ENCODE data around the gene PITX3. TPM values are rescaled to one million over a fixed set of nuclear protein-coding genes. Genes with fewer than 3 reads are reported as not detected.
"Not testable (repeated sequence)": the region's sequence is repeated elsewhere in the genome, so short reads cannot be mapped to it uniquely, and the experiment has no call there.

Gene PITX3
- total RNA-seq, 1 experiment from 2014 or later = 1.9 TPM

DNA sequence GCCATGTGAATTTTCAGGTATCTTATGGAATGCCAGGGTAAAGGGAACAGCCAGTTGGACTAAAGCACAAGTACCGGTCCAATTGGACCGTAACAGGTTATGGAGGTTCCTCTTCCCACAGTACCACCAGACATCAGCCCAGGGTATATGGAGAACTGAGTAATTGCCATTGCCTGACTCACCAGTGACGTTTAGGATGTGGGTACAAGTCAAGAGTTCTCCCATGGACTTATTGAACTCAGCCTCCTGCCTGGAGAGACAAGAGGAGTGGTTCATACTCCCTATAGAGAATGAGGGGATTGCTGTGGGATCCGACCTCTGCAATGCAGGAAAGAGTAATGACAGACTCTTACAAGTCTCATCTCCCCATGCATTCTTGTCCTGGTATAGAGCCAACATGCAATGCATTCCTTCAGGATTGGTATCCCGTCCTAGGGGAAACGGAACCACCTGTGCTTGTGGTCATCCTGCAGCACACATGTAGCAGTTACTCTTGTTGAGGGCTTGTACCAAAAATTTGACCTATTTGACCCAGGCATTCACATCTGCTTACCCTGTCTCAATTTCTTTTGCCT, 45.9 kb downstream of the PITX3 start:
- no peak for ATAC-seq
- intact Hi-C loops (cut with micrococcal nuclease) = no loop called here

DNA sequence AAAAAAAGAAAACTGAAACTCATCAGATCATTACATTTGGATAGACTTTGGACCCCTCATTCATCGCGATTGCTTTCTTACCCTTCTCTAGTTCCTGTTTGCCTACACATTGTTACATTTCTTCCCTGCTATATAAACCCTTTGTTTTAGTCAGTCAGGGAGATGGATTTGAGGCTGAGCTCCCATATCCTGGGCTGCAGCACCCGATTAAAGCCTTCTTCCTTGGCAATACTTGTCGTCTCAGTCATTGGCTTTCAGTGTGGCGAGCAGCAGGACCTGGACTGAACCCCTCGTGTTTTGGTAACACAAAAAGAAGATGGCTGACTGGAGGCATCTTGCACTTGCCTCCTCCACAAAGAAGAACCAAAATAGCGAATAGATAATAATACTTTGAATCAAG, 49.4 kb downstream of the PITX3 start:
- Histone ChIP-seq H2AFZ (ENCODE audit: low read depth, low read length, poor library complexity, severe bottlenecking) (no peak overlapping the region), H3K9ac (ENCODE audit: low read length) (no peak overlapping the region), H3K9me2 (ENCODE audit: insufficient read depth) (no peaks in the 10 kb centered on the region), H4K20me1 (ENCODE audit: insufficient read depth) (no peaks in the 10 kb centered on the region), H3K27me3 (ENCODE audit: insufficient read depth, low read length) (no peaks in the 10 kb centered on the region), H3K4me2 (ENCODE audit: low read length) (no peak overlapping the region), H3K27ac (ENCODE audit: low read depth, low read length) (no peak overlapping the region), H3K4me3 (replicated peaks in 1 of 2; ENCODE audit: low read depth in 1 of 2, low read length in 2 of 2) (no peak overlapping the region), H3K9me3 (ENCODE audit: control insufficient read depth in 1 of 2, insufficient read depth in 1 of 2, low read depth in 1 of 2, low read length in 2 of 2) (peaks cover 9 to 17% of the 10 kb centered on the region in 2 experiments; a peak in 2 of 4 replicates), H3K36me3 (ENCODE audit: control insufficient read depth in 1 of 2, insufficient read depth in 2 of 2, low read length in 2 of 2) (peaks cover 0 to 5% of the 10 kb centered on the region in 2 experiments; a peak in 1 of 4 replicates), H3K79me2 (ENCODE audit: insufficient read depth, low read length) (no peaks in the 10 kb centered on the region), H3K4me1 (ENCODE audit: control insufficient read depth in 1 of 2, insufficient read depth in 2 of 2, low read length in 2 of 2) (no peaks in the 10 kb centered on the region)
- intact Hi-C loops (cut with micrococcal nuclease) = no loop called here
- no TSS peak for BruUV-seq (replicated peaks)
- CTCF ChIA-PET = no interaction called here
- TF ChIP-seq CBX3 (IDR thresholded peaks at IDR 0.05; ENCODE audit: low read depth) = peak; percentile 50; the same call in 1 of the 2 replicates
- no peak for TF ChIP-seq POLR2A (IDR thresholded peaks at IDR 0.05; ENCODE audit: borderline replicate concordance, extremely low read depth, insufficient read depth, insufficient read length)
- ATAC-seq (no peak), DNase-seq (ENCODE audit: low read depth, low spot score) (no peak)
- POLR2A ChIA-PET = no interaction called here
- RAD21 ChIA-PET (ENCODE audit: low non-redundant PET in 1 of 2, low total read pairs in 2 of 2, uncharacterized antibody in 2 of 2, unreplicated experiment in 2 of 2) = no interaction called here

More for the DNA sequence above, 45.9 kb downstream of the PITX3 start:
- no peaks in the 10 kb centered on the region for H4K20me1 ChIP-seq (ENCODE audit: insufficient read depth)
- H3K36me3 ChIP-seq (ENCODE audit: control insufficient read depth in 1 of 2, insufficient read depth in 2 of 2, low read length in 2 of 2) = peaks cover 0 to 5% of the 10 kb centered on the region in 2 experiments; a peak in 1 of 4 replicates
- DNase-seq (ENCODE audit: low read depth, low spot score) = no peak
- H3K27ac ChIP-seq (ENCODE audit: low read depth, low read length) = no peak overlapping the region
- BruUV-seq (replicated peaks) = no TSS peak
- H3K27me3 ChIP-seq (ENCODE audit: insufficient read depth, low read length) = no peaks in the 10 kb centered on the region
- H3K9ac ChIP-seq (ENCODE audit: low read length) = no peak overlapping the region
- peaks cover 10 to 15% of the 10 kb centered on the region in 2 experiments; a peak in 3 of 4 replicates for H3K4me1 ChIP-seq (ENCODE audit: control insufficient read depth in 1 of 2, insufficient read depth in 2 of 2, low read length in 2 of 2)
- TF ChIP-seq SRF (IDR thresholded peaks at IDR 0.05; ENCODE audit: low read depth) (no peak), RAD21 (IDR thresholded peaks at IDR 0.05; ENCODE audit: low read depth) (no peak), CEBPB (IDR thresholded peaks at IDR 0.05; ENCODE audit: low read depth) (no peak), ZNF274 (IDR thresholded peaks at IDR 0.05; ENCODE audit: low read depth, low read length) (no peak)
- TF ChIP-seq, protein P1, sequence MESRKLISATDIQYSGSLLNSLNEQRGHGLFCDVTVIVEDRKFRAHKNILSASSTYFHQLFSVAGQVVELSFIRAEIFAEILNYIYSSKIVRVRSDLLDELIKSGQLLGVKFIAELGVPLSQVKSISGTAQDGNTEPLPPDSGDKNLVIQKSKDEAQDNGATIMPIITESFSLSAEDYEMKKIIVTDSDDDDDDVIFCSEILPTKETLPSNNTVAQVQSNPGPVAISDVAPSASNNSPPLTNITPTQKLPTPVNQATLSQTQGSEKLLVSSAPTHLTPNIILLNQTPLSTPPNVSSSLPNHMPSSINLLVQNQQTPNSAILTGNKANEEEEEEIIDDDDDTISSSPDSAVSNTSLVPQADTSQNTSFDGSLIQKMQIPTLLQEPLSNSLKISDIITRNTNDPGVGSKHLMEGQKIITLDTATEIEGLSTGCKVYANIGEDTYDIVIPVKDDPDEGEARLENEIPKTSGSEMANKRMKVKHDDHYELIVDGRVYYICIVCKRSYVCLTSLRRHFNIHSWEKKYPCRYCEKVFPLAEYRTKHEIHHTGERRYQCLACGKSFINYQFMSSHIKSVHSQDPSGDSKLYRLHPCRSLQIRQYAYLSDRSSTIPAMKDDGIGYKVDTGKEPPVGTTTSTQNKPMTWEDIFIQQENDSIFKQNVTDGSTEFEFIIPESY (IDR thresholded peaks at IDR 0.05; ENCODE audit: extremely low read depth, insufficient replicate concordance, low read length) = no peak
- no peak overlapping the region for H3K4me3 ChIP-seq (replicated peaks in 1 of 2; ENCODE audit: low read depth in 1 of 2, low read length in 2 of 2)
- H3K9me3 ChIP-seq (ENCODE audit: control insufficient read depth in 1 of 2, insufficient read depth in 1 of 2, low read depth in 1 of 2, low read length in 2 of 2) = peaks cover 9 to 17% of the 10 kb centered on the region in 2 experiments; a peak in 2 of 4 replicates
- no peaks in the 10 kb centered on the region for H3K9me2 ChIP-seq (ENCODE audit: insufficient read depth)
- no peaks in the 10 kb centered on the region for H3K79me2 ChIP-seq (ENCODE audit: insufficient read depth, low read length)
- H2AFZ ChIP-seq (ENCODE audit: low read depth, low read length, poor library complexity, severe bottlenecking) = no peak overlapping the region
- CTCF ChIA-PET = no interaction called here
- RAD21 ChIA-PET (ENCODE audit: low non-redundant PET in 1 of 2, low total read pairs in 2 of 2, uncharacterized antibody in 2 of 2, unreplicated experiment in 2 of 2) = no interaction called here
- H3K4me2 ChIP-seq (ENCODE audit: low read length) = no peak overlapping the region
- POLR2A ChIA-PET = no interaction called here

DNA sequence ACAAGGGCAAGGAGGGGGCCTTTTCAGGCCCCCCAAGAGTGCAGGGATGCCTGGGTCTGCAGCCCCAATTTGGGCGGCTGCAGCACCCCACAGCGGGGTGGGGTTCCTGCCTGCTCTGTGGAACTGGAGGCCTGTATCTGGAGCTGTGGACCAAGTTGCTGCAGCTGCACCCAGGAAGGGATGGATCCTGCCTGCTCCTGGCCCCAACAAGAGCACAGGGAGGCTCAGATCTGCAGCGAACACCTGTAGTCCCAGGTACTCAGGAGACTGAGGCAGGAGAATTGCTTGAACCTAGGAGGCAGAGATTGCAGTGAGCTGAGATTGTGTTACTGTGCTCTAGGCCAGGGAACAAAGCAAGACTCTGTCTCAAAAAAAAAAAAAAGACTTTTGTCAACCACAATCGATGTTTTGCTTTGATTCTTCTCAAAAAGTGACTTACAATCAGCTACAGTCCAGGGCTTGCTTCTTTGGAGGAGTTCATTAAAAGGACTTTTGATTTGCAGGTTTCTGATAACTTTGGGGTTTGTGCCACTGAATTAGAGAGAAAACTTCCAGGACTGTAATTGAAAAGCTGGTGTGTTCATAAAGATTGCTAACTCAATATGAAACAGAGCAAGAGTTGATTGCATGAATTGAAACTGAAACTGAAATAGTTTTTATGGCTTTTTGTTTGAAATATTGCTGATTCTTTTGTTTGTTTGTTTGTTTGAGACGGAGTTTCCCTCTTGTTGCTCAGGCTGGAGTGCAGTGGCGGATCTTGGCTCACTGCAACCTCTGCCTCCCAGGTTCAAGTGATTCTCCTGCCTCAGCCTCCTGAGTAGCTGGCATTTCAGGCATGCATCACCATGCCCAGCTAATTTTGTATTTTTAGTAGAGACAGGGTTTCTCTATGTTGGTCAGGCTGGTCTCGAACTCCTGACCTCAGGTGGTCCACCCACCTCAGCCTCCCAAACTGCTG, 52.1 kb downstream of the PITX3 start:
- peaks cover 25 to 37% of the 10 kb centered on the region in 2 experiments; a peak in 3 of 4 replicates for H3K9me3 ChIP-seq (ENCODE audit: control insufficient read depth in 1 of 2, insufficient read depth in 1 of 2, low read depth in 1 of 2, low read length in 2 of 2)
- H3K9ac ChIP-seq (ENCODE audit: low read length); H3K9me2 ChIP-seq (ENCODE audit: insufficient read depth); BruUV-seq (replicated peaks); intact Hi-C loops (cut with micrococcal nuclease); H4K20me1 ChIP-seq (ENCODE audit: insufficient read depth); H3K27me3 ChIP-seq (ENCODE audit: insufficient read depth, low read length); ATAC-seq; H3K4me1 ChIP-seq (ENCODE audit: control insufficient read depth in 1 of 2, insufficient read depth in 2 of 2, low read length in 2 of 2); DNase-seq (ENCODE audit: low read depth, low spot score); H3K27ac ChIP-seq (ENCODE audit: low read depth, low read length); H3K4me2 ChIP-seq (ENCODE audit: low read length); H3K4me3 ChIP-seq (replicated peaks in 1 of 2; ENCODE audit: low read depth in 1 of 2, low read length in 2 of 2); H2AFZ ChIP-seq (ENCODE audit: low read depth, low read length, poor library complexity, severe bottlenecking); H3K36me3 ChIP-seq (ENCODE audit: control insufficient read depth in 1 of 2, insufficient read depth in 2 of 2, low read length in 2 of 2); RAD21 ChIA-PET (ENCODE audit: low non-redundant PET in 1 of 2, low total read pairs in 2 of 2, uncharacterized antibody in 2 of 2, unreplicated experiment in 2 of 2); H3K79me2 ChIP-seq (ENCODE audit: insufficient read depth, low read length): not testable (repeated sequence)
- CTCF ChIA-PET = interaction anchor here (1.3 kb wide), 1 partner anchor 20 kb away, joined by 5 read pairs; no protein-coding TSS in a partner anchor
- POLR2A ChIA-PET = interaction anchor here (0.7 kb wide), 1 partner anchor 12 kb away, joined by 3 read pairs; no protein-coding TSS in a partner anchor

Measured in HCT116 (cell line).